OCI-LY3 (cell line): ENCODE data around the gene ST3GAL3.

ENCODE experiments used
- EZH2phosphoT487 ChIP-seq: fragments of 200-600 bp; shearing (Covaris generic); IDR thresholded peaks from 2 replicates; pipeline ENCODE4 v1.6.1; 2018; ENCODE audit warnings: antibody characterized with exemption, mixed run types, low read depth
- TF ChIP-seq, protein P1 (sequence below): fragments of 200-600, 300-600 bp; sonication (generic); IDR thresholded peaks from 2 replicates; pipeline ENCODE4 v1.5.1; 2014; ENCODE audit warnings: antibody characterized with exemption, low read length, low read depth

GRCh38 chr1:43691871-43692815 lies 15.2 kb upstream of the ST3GAL3 start:
- TF ChIP-seq, protein P1, sequence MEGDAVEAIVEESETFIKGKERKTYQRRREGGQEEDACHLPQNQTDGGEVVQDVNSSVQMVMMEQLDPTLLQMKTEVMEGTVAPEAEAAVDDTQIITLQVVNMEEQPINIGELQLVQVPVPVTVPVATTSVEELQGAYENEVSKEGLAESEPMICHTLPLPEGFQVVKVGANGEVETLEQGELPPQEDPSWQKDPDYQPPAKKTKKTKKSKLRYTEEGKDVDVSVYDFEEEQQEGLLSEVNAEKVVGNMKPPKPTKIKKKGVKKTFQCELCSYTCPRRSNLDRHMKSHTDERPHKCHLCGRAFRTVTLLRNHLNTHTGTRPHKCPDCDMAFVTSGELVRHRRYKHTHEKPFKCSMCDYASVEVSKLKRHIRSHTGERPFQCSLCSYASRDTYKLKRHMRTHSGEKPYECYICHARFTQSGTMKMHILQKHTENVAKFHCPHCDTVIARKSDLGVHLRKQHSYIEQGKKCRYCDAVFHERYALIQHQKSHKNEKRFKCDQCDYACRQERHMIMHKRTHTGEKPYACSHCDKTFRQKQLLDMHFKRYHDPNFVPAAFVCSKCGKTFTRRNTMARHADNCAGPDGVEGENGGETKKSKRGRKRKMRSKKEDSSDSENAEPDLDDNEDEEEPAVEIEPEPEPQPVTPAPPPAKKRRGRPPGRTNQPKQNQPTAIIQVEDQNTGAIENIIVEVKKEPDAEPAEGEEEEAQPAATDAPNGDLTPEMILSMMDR: no peak
- TF ChIP-seq EZH2phosphoT487: no peak
